ENCODE measurements around the gene PMFBP1. TPM values are rescaled to one million over a fixed set of nuclear protein-coding genes. Genes with fewer than 3 reads are reported as not detected.

Gene PMFBP1
- total RNA-seq, 1 experiment from 2014 or later = 0.55 TPM

GRCh38 chr16:72166151-72166550 lies 5.8 kb downstream of the PMFBP1 start:
- Histone ChIP-seq H3F3A (ENCODE audit: insufficient read depth, low read depth) (no peaks in the 10 kb centered on the region), H3K4me3 (no peak overlapping the region), H3K79me2 (ENCODE audit: low read depth) (no peaks in the 10 kb centered on the region), H3K27me3 (ENCODE audit: insufficient read depth, low read depth) (peaks cover 76% of the 10 kb centered on the region), H4K20me1 (ENCODE audit: insufficient read depth) (no peaks in the 10 kb centered on the region), H3K4me1 (replicated peaks; ENCODE audit: insufficient read depth) (no peaks in the 10 kb centered on the region), H2AFZ (no peak overlapping the region), H3K27ac (no peak overlapping the region), H3K9me3 (ENCODE audit: insufficient read depth, low read depth) (no peaks in the 10 kb centered on the region), H3K9me2 (ENCODE audit: insufficient read depth) (no peaks in the 10 kb centered on the region), H3K36me3 (ENCODE audit: low read depth) (no peaks in the 10 kb centered on the region), H3K4me2 (no peak overlapping the region)
- POLR2A ChIA-PET (ENCODE audit: unreplicated experiment) = interaction anchor here (0.7 kb wide), 1 partner anchor 91 kb away, joined by 3 read pairs; no protein-coding TSS in a partner anchor
- TF ChIP-seq, protein P1, sequence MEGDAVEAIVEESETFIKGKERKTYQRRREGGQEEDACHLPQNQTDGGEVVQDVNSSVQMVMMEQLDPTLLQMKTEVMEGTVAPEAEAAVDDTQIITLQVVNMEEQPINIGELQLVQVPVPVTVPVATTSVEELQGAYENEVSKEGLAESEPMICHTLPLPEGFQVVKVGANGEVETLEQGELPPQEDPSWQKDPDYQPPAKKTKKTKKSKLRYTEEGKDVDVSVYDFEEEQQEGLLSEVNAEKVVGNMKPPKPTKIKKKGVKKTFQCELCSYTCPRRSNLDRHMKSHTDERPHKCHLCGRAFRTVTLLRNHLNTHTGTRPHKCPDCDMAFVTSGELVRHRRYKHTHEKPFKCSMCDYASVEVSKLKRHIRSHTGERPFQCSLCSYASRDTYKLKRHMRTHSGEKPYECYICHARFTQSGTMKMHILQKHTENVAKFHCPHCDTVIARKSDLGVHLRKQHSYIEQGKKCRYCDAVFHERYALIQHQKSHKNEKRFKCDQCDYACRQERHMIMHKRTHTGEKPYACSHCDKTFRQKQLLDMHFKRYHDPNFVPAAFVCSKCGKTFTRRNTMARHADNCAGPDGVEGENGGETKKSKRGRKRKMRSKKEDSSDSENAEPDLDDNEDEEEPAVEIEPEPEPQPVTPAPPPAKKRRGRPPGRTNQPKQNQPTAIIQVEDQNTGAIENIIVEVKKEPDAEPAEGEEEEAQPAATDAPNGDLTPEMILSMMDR (conservative IDR thresholded peaks at IDR 0.05) = no peak
- CTCF ChIA-PET = no interaction called here
- no TSS peak for BruUV-seq (replicated peaks)
- DNase-seq = no peak
- intact Hi-C loops (cut with micrococcal nuclease; ENCODE audit: unreplicated experiment) = no loop called here

DNA sequence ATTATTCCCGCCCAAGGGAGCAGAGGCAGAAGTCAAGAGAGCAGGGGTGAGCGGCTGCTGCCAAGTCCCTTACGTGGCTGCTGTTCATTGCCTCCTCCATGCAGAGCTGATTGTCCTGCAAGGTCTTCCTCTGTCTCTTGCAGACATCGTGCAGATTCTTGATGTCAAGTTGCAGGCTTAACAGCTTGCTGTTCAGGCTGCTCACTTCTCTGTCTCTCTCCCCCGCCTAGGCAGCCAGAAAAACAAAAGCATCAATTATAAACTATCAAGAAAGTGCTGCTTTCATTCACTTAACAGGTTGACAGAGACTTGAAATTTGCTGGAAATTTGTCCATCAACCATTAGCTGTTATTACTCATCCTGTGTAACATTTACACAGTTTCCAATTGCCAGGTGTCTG lies 7.3 kb downstream of the PMFBP1 start:
- Histone ChIP-seq H3K4me1 (replicated peaks; ENCODE audit: insufficient read depth) (no peaks in the 10 kb centered on the region), H3K27me3 (ENCODE audit: insufficient read depth, low read depth) (peaks cover 90% of the 10 kb centered on the region), H3K9me2 (ENCODE audit: insufficient read depth) (no peaks in the 10 kb centered on the region), H4K20me1 (ENCODE audit: insufficient read depth) (no peaks in the 10 kb centered on the region), H3K4me2 (no peak overlapping the region), H3K4me3 (no peak overlapping the region), H3K27ac (no peak overlapping the region), H3K36me3 (ENCODE audit: low read depth) (no peaks in the 10 kb centered on the region), H3F3A (ENCODE audit: insufficient read depth, low read depth) (no peaks in the 10 kb centered on the region), H3K79me2 (ENCODE audit: low read depth) (no peaks in the 10 kb centered on the region), H2AFZ (no peak overlapping the region), H3K9me3 (ENCODE audit: insufficient read depth, low read depth) (no peaks in the 10 kb centered on the region)
- TF ChIP-seq, protein P1 (conservative IDR thresholded peaks at IDR 0.05) = no peak
- no peak for TF ChIP-seq EZH2 (IDR thresholded peaks at IDR 0.05; ENCODE audit: low read depth)
- CTCF ChIA-PET = no interaction called here
- POLR2A ChIA-PET (ENCODE audit: unreplicated experiment) = no interaction called here
- no peak for DNase-seq
- intact Hi-C loops (cut with micrococcal nuclease; ENCODE audit: unreplicated experiment) = no loop called here
- no TSS peak for BruUV-seq (replicated peaks)

DNA sequence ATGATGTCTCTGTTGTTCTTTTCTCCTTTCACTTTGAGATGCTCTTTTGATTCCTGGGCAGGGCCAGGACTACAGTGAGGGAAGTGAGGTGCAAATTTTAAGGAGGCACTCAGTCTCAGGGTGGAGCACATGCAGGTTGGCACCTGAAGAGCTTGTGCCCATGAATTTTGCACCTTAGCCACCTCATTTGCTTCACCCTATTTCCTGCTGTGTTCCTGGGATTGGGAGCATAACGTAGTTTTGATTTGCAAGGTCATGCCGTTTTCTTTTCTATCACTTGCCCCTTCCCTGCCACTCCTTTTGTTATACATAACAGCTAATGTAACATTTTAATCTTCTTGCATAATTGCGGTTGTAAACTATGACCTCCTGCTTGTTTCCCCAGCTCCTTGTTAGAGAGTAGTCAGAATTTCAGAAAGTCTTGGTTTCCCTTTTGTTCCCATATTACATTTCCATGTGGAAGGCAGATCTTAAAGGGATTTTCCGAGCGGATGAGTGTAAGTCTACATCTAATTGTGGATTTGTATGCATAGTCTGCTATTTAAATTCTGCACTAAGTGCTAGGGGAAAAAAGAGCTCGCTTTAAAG lies 9.8 kb downstream of the PMFBP1 start:
- no peak overlapping the region for H3K4me3 ChIP-seq
- BruUV-seq (replicated peaks) = no TSS peak
- CTCF ChIA-PET = no interaction called here
- POLR2A ChIA-PET (ENCODE audit: unreplicated experiment) = no interaction called here
- no peak for DNase-seq
- peaks cover 91% of the 10 kb centered on the region for H3K27me3 ChIP-seq (ENCODE audit: insufficient read depth, low read depth)
- no peak overlapping the region for H3K27ac ChIP-seq
- H3K4me2 ChIP-seq = no peak overlapping the region
- no peaks in the 10 kb centered on the region for H3K36me3 ChIP-seq (ENCODE audit: low read depth)
- no peaks in the 10 kb centered on the region for H3K79me2 ChIP-seq (ENCODE audit: low read depth)
- no peaks in the 10 kb centered on the region for H4K20me1 ChIP-seq (ENCODE audit: insufficient read depth)
- intact Hi-C loops (cut with micrococcal nuclease; ENCODE audit: unreplicated experiment) = no loop called here
- no peaks in the 10 kb centered on the region for H3F3A ChIP-seq (ENCODE audit: insufficient read depth, low read depth)
- no peak for TF ChIP-seq EZH2 (IDR thresholded peaks at IDR 0.05; ENCODE audit: low read depth)
- TF ChIP-seq, protein P1 (conservative IDR thresholded peaks at IDR 0.05) = no peak
- no peaks in the 10 kb centered on the region for H3K9me2 ChIP-seq (ENCODE audit: insufficient read depth)
- H3K4me1 ChIP-seq (replicated peaks; ENCODE audit: insufficient read depth) = no peaks in the 10 kb centered on the region
- H2AFZ ChIP-seq = no peak overlapping the region
- H3K9me3 ChIP-seq (ENCODE audit: insufficient read depth, low read depth) = no peaks in the 10 kb centered on the region

Measured in PC-9 (cell line).